HL-60 (cell line): ENCODE measurements around the gene TPGS1.

Experiments
- DNase-seq, 2 experiments: peaks; one replicate each; pipeline ENCODE4 v3.0.0-alpha.2; 2010 to 2020; ENCODE audit warnings: low read depth in 1 of 2, low spot score in 1 of 2
- H3K27ac ChIP-seq: fragments of 250-450 bp; sonication (Bioruptor Pico); replicated peaks from 2 replicates; pipeline ENCODE4 v1.5.1; 2020; ENCODE audit warnings: mild to moderate bottlenecking, moderate library complexity
- H3K27me3 ChIP-seq: fragments of 250-450 bp; sonication (Bioruptor Pico); 2 replicates; pipeline ENCODE4 v1.5.1; 2021; ENCODE audit warnings: mild to moderate bottlenecking, moderate library complexity; ENCODE audit not compliant: insufficient read depth, poor library complexity, severe bottlenecking
- H3K4me3 ChIP-seq: replicated peaks from 2 replicates; pipeline ENCODE4 v1.5.1; 2011; ENCODE audit warnings: mild to moderate bottlenecking, control low read depth, low read length; ENCODE audit not compliant: insufficient read depth
- CTCF ChIP-seq: IDR thresholded peaks from one replicate; pipeline ENCODE4 v1.5.1; 2011; ENCODE audit warnings: low read length, control low read depth, inconsistent platforms; ENCODE audit not compliant: insufficient read depth
- GABPA ChIP-seq: IDR thresholded peaks from 2 replicates; pipeline ENCODE4 v1.6.1; 2012; ENCODE audit warnings: low read depth
- POLR2AphosphoS5 ChIP-seq: IDR thresholded peaks from 2 replicates; pipeline ENCODE4 v1.6.1; 2012; ENCODE audit warnings: low read depth
- REST ChIP-seq: IDR thresholded peaks from 2 replicates; pipeline ENCODE4 v1.6.1; 2012; ENCODE audit warnings: low read depth; ENCODE audit not compliant: insufficient replicate concordance
- SPI1 ChIP-seq: IDR thresholded peaks from 2 replicates; pipeline ENCODE4 v1.6.1; 2012; ENCODE audit warnings: low read depth, mild to moderate bottlenecking, borderline replicate concordance

TPGS1 gene

GRCh38 chr19:463483-464207, 43.7 kb upstream of the TPGS1 start:
- peaks cover 20% of the 10 kb centered on the region for H3K27me3 ChIP-seq
- no peak overlapping the region for H3K4me3 ChIP-seq
- no peak for DNase-seq
- no peak for TF ChIP-seq GABPA
- no peak for TF ChIP-seq POLR2AphosphoS5
- no peak for TF ChIP-seq REST
- TF ChIP-seq CTCF, result no peak
- no peak for TF ChIP-seq SPI1
- H3K27ac ChIP-seq, result no peak overlapping the region

GRCh38 chr19:464208-464545, 43.1 kb upstream of the TPGS1 start:
- no peak for TF ChIP-seq SPI1
- no peak for TF ChIP-seq GABPA
- Histone ChIP-seq H3K27ac (no peak overlapping the region), H3K27me3 (peaks cover 20% of the 10 kb centered on the region), H3K4me3 (no peak overlapping the region)
- DNase-seq, result no peak

GRCh38 chr19:465056-465816, 42.1 kb upstream of the TPGS1 start:
- H3K4me3 ChIP-seq, result no peak overlapping the region
- H3K27ac ChIP-seq, result no peak overlapping the region
- no peak for TF ChIP-seq CTCF
- no peak for TF ChIP-seq SPI1
- TF ChIP-seq GABPA, result no peak
- no peak for TF ChIP-seq POLR2AphosphoS5
- TF ChIP-seq REST, result no peak
- H3K27me3 ChIP-seq, result peaks cover 15% of the 10 kb centered on the region
- DNase-seq, result no peak

GRCh38 chr19:467554-467953, 39.7 kb upstream of the TPGS1 start:
- H3K4me3 ChIP-seq, result no peak overlapping the region
- no peak for DNase-seq
- H3K27ac ChIP-seq, result no peak overlapping the region
- TF ChIP-seq SPI1 (no peak), POLR2AphosphoS5 (no peak), REST (no peak), CTCF (no peak), GABPA (no peak)
- H3K27me3 ChIP-seq, result peaks cover 3% of the 10 kb centered on the region
